Heart right ventricle (tissue), 16 donors: Measurements from ENCODE around the gene UBE2D3. TPM values are rescaled to one million over a fixed set of nuclear protein-coding genes. Genes with fewer than 3 reads are reported as not detected.
A peak's percentile ranks its signal among the peaks of the same experiment; 100 is the strongest.

Experiments used
- ATAC-seq, 8 donors: fragments of 200-7000 bp; cut with Tn5 transposase; one replicate each; pipeline ENCODE4 v1.9.1; 2020; ENCODE audit warnings: mild to moderate bottlenecking in 8 of 8, moderate library complexity in 8 of 8, moderate number of reproducible peaks in 1 of 8
- DNase-seq, 2 donors: peaks; one replicate each; pipeline ENCODE4 v3.0.0-alpha.2; 2020
- H3K27ac ChIP-seq, 10 donors: fragments of 200-600 bp; sonication (generic) in 2 of 10; one replicate each; pipeline versions ENCODE4 v1.5.0 to v1.8.0; 2020 to 2022; ENCODE audit warnings: mild to moderate bottlenecking in 3 of 10
- H3K27me3 ChIP-seq, 7 donors: fragments of 200-600 bp; one replicate each; pipeline ENCODE4 v1.8.0; 2021 to 2022; ENCODE audit warnings: mild to moderate bottlenecking in 2 of 7
- H3K36me3 ChIP-seq, 9 donors: fragments of 200-600 bp; sonication (generic) in 1 of 9; one replicate each; pipeline versions ENCODE4 v1.5.0 to v1.8.0; 2020 to 2022; ENCODE audit warnings: mild to moderate bottlenecking in 2 of 9
- H3K4me1 ChIP-seq, 9 donors: fragments of 200-600 bp; sonication (generic) in 1 of 9; one replicate each; pipeline versions ENCODE4 v1.5.0 to v1.8.0; 2020 to 2022; ENCODE audit warnings: mild to moderate bottlenecking in 4 of 9
- H3K4me3 ChIP-seq, 10 donors: fragments of 200-600 bp; sonication (generic) in 2 of 10; one replicate each; pipeline versions ENCODE4 v1.5.0 to v1.8.0; 2020 to 2022; ENCODE audit warnings: mild to moderate bottlenecking in 7 of 10, moderate library complexity in 2 of 10
- H3K9me3 ChIP-seq, 11 donors: fragments of 200-600 bp in 10 of 11; sonication (generic) in 2 of 11; one replicate each; pipeline versions ENCODE4 v1.5.0 to v1.8.0; 2013 to 2022; ENCODE audit warnings: mild to moderate bottlenecking in 2 of 11, control low read depth in 1 of 11, moderate library complexity in 1 of 11
- CTCF ChIP-seq, 9 donors: fragments of 200-600 bp; sonication (generic) in 2 of 9; IDR thresholded peaks; one replicate each; pipeline versions ENCODE4 v1.5.0 to v1.8.0; 2021 to 2022; ENCODE audit warnings: antibody characterized with exemption in 9 of 9, mild to moderate bottlenecking in 5 of 9, moderate library complexity in 1 of 9
- whole genome bisulfite sequencing, 2 donors: extraction: QIAGEN DNeasy Blood & Tissue Kit; methylation state at CpG; one replicate each; pipeline ENCODE4 v1.1.7; 2013; ENCODE audit warnings: inconsistent platforms in 1 of 2; 5-methylcytosine and 5-hydroxymethylcytosine counted together
- intact Hi-C, 10 donors: fragments of 100-400 bp; cut with DNase I; formaldehyde crosslinking; loops; one replicate each; pipeline versions ENCODE4 v1.11.1 to v1.14.2; 2022
- polyA plus RNA-seq, 2 donors: library from polyadenylated mRNA; stranded (reverse); fragments of 200-250 nt; gene quantifications; one replicate each; pipeline ENCODE4 v1.2.3, GENCODE V29; 2013
- total RNA-seq, 10 donors: library from RNA; stranded (reverse); fragmentation: NEBNext Ultra II Directional in 3 of 10; extraction: Animal tissue kit (Norgen Biotek cat#: 25700) in 3 of 10; gene quantifications; one replicate each; pipeline versions ENCODE4 v1.2.1 to v1.2.4, GENCODE V29; 2021 to 2023
- donor health status: Arrhythmogenic right ventricular cardiomyopathy.
- donor health status: ischemic (EF 13 %, LVEDD 7.1; RV severe dilation, severe dysfunction).
- donor health status: healthy with polysubstance abuse.
- donor health status: DM: no; HTN: yes; CAD: no.
- donor health status: DM: no; HTN: no; CAD: no.
- donor health status: ischemic (EF 25% LVEDD 6.9; RV normal size, moderate dysfunction).
- donor health status: ischemic (EF 25% LVEDD 5.7; RV mildly dilated, moderate dysfunction).
- donor health status: healthy.
- donor health status: DM: yes; HTN: yes; CAD: no.
- donor health status: Ischemic cardiomyopathy.
- donor health status: ischemic (EF 35%, LVEDD 5.7; RV mildly dilated, moderate dysfunction).
- donor health status: nonischemic (EF 11% LVEDD 7.7; RV severe dilation, severe dysfunction).
- donor health status: DM: yes; HTN: yes; CAD: no.
- donor health status: PGD.
- donor health status: ischemic (EF 29% LVEDD 5.4; RV normal size, mild dysfunction).
- donor health status: nonischemic (EF 23%, LVEDD 6.1; RV moderate dilation, normal function).

UBE2D3 gene
- total and polyA plus RNA-seq, 12 donors, result 99.3 to 297 (median 247) TPM

DNA sequence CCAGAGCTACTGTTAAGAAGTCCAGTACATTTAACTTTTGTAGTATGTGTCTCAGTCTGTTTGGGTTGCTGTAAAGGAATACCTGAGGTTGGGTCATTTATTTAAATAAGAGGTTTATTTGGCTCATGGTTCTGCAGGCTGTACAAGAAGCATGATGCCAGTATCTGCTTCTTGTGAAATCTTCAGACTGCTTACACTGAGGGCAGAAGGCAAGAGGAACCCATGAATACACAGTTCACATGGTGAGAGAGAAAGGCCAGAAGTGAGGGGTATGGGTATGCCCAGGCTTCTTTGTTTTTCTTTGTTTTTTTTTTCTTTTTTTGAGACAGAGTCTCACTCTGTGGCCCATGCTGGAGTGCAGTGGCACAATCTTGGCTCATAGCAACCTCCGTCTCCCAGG, 35.4 kb upstream of the UBE2D3 start:
- Histone ChIP-seq H3K36me3 (no peaks in the 10 kb centered on the region), H3K9me3 (peaks cover 0 to 25% (median 11%) of the 10 kb centered on the region in 11 donors), H3K4me3 (no peak overlapping the region), H3K4me1 (peaks cover 0 to 31% (median 4%) of the 10 kb centered on the region in 9 donors), H3K27me3 (no peaks in the 10 kb centered on the region), H3K27ac (peak overlapping the region in 1 of 10 donors; percentile 69)
- intact Hi-C loops, result loop anchor here in 3 of 10 donors (10.0 kb wide), 2 partner anchors 152 to 358 kb away; partner anchors contain the start of genes SLC9B1 (in 3 of the 3) and NFKB1 (in 1 of the 3)
- TF ChIP-seq CTCF (IDR thresholded peaks at IDR 0.05), result no peak
- ATAC-seq (no peak), DNase-seq (no peak)
- WGBS, 2 donors, result 96 to 100% methylated on average over 1 of the region's 1 CpG

GRCh38 chr4:102862016-102862415, 34.7 kb upstream of the UBE2D3 start:
- no peak for TF ChIP-seq CTCF (IDR thresholded peaks at IDR 0.05)
- intact Hi-C loops, result loop anchor here in 3 of 10 donors (10.0 kb wide), 2 partner anchors 153 to 357 kb away; partner anchors contain the start of genes SLC9B1 (in 3 of the 3) and NFKB1 (in 1 of the 3)
- peak overlapping the region in 1 of 10 donors; percentile 69 for H3K27ac ChIP-seq
- ATAC-seq (no peak), DNase-seq (no peak)
- no peak overlapping the region for H3K4me3 ChIP-seq
- WGBS, 2 donors, result 93 to 94% methylated on average over 1 of the region's 1 CpG
- peaks cover 0 to 23% (median 0%) of the 10 kb centered on the region in 9 donors for H3K4me1 ChIP-seq
- H3K27me3 ChIP-seq, result no peaks in the 10 kb centered on the region
- peaks cover 0 to 25% (median 11%) of the 10 kb centered on the region in 11 donors for H3K9me3 ChIP-seq
- H3K36me3 ChIP-seq, result no peaks in the 10 kb centered on the region

DNA sequence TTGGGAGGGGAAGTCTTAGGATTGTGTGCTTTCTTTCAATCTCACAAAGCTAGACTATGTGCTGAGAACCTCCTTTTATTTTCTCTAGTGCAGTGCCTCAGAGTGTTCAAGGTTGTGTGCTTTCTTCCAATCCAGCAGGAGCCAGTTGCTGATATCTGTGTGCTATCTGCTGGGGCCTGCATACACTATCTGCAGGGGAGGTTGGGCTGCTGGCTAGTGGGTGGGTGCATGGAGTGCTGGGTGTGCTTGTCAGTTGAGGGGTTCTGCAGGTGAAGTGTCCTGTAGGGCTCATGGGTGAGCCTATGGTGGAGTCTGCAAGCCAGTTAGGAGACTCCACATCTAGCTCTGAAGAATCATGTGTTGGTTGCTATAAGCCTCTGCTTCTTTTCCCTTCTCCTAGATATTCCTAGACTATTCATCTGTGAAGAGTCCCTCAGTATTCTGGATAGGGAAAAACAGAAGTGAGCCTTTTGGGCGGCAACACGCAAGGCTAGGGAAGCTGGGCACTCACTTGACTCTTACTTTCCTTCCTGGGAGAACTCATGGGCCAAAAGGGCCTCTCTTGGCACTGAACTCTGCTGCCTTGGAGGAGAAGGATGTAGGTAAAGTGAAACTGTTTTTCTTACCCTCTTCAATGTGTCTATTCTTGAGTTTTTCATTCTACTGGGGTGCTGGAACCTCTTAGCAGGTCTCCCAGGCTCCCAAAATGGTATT, 33.4 kb upstream of the UBE2D3 start:
- Histone ChIP-seq H3K9me3 (peaks cover 0 to 25% (median 11%) of the 10 kb centered on the region in 11 donors), H3K27me3 (no peaks in the 10 kb centered on the region), H3K4me1 (peaks cover 0 to 16% (median 0%) of the 10 kb centered on the region in 9 donors), H3K36me3 (no peaks in the 10 kb centered on the region), H3K4me3 (no peak overlapping the region), H3K27ac (peak overlapping the region in 1 of 10 donors; percentile 57)
- no peak for TF ChIP-seq CTCF (IDR thresholded peaks at IDR 0.05)
- WGBS, 2 donors, result 89 to 90% methylated on average over 2 of the region's 2 CpGs
- DNase-seq (no peak), ATAC-seq (no peak)
- intact Hi-C loops, result loop anchor here in 3 of 10 donors (10.0 kb wide), 2 partner anchors 154 to 356 kb away; partner anchors contain the start of genes SLC9B1 (in 3 of the 3) and NFKB1 (in 1 of the 3)

DNA sequence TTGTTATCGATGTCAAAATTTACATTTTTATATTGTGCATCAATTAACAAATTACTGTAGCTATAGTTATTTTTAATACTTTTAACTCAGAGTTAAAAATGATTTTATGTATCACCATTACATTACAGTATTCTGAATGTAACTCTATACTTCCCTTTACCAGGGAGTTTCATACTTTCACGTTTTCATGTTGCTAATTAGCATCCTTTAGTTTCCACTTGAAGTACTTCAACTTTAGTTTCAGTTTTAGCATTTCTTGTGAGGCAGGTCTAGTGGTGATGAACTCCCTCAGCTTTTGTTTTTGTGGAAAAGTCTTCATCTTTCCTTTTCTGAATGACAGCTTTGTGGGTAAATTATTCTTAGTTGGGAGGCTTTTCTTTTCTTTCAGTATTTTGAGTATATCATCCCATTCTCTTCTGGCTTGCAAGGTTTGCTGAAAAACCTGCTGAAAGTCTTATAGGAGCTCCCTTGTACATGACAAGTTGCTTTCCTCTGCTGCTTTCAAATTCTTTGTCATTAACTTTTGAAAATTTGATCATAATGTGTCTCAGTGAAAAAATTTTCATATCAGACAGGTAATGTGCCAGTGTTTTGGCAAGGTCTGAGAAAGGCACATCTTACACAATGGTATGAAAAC, 31.6 kb upstream of the UBE2D3 start:
- no peak overlapping the region for H3K4me3 ChIP-seq
- peaks cover 0 to 25% (median 11%) of the 10 kb centered on the region in 11 donors for H3K9me3 ChIP-seq
- intact Hi-C loops, result no loop called here
- peaks cover 0 to 16% (median 0%) of the 10 kb centered on the region in 9 donors for H3K4me1 ChIP-seq
- H3K27ac ChIP-seq, result no peak overlapping the region
- DNase-seq (no peak), ATAC-seq (no peak)
- H3K27me3 ChIP-seq, result no peaks in the 10 kb centered on the region
- TF ChIP-seq CTCF (IDR thresholded peaks at IDR 0.05), result no peak
- no peaks in the 10 kb centered on the region for H3K36me3 ChIP-seq
- 94 to 95% methylated on average over 2 of the region's 2 CpGs for WGBS, 2 donors
